SK-N-MC (cell line): Measurements from ENCODE around the gene PDE4D.

Experiments
- EZH2 ChIP-seq: fragments of 200-600 bp; sonication (generic); IDR thresholded peaks from one replicate; pipeline ENCODE4 v1.6.1; 2017; ENCODE audit warnings: antibody characterized with exemption
- POLR2AphosphoS5 ChIP-seq: IDR thresholded peaks from 2 replicates; pipeline ENCODE4 v1.6.1; 2012; ENCODE audit warnings: mild to moderate bottlenecking, low read depth, low read length, borderline replicate concordance

- no peak for TF ChIP-seq EZH2
- no peak for TF ChIP-seq POLR2AphosphoS5
Observed at GRCh38 chr5:59412428-59412827, 481.1 kb downstream of the PDE4D start.
